Measurements from ENCODE around the gene F8.
A peak's percentile ranks its signal among the peaks of the same experiment; 100 is the strongest.
"Not testable (repeated sequence)": the region's sequence is repeated elsewhere in the genome, so short reads cannot be mapped to it uniquely, and the experiment has no call there.

Gene F8

DNA sequence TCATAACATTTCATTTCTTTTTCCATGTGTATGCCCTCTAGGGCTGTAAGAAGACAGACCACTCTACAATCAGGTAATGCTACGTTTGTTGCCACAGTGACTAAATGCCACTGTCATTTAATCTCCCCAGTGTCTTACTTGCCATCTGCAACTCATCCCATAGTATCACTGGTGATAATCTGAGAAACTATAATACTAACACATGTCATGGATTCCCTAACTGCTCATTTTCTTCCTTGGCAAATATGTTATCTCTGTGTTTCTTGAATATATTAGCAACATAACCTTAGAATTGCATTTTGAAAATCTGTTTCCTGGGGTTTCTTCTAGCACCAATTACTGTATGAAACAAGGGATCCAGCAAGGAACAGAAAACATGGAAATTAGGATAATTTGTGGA is 130.2 kb downstream of the F8 start:
- TF ChIP-seq, protein P1, sequence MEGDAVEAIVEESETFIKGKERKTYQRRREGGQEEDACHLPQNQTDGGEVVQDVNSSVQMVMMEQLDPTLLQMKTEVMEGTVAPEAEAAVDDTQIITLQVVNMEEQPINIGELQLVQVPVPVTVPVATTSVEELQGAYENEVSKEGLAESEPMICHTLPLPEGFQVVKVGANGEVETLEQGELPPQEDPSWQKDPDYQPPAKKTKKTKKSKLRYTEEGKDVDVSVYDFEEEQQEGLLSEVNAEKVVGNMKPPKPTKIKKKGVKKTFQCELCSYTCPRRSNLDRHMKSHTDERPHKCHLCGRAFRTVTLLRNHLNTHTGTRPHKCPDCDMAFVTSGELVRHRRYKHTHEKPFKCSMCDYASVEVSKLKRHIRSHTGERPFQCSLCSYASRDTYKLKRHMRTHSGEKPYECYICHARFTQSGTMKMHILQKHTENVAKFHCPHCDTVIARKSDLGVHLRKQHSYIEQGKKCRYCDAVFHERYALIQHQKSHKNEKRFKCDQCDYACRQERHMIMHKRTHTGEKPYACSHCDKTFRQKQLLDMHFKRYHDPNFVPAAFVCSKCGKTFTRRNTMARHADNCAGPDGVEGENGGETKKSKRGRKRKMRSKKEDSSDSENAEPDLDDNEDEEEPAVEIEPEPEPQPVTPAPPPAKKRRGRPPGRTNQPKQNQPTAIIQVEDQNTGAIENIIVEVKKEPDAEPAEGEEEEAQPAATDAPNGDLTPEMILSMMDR (IDR thresholded peaks at IDR 0.05): no peak
- H3K27me3 ChIP-seq: no peaks in the 10 kb centered on the region
- no peaks in the 10 kb centered on the region for H3K36me3 ChIP-seq
- H3K27ac ChIP-seq: no peak overlapping the region
- H3K4me3 ChIP-seq (ENCODE audit: low read depth in 1 of 2, low read length in 1 of 2): no peak overlapping the region
- H3K4me1 ChIP-seq (ENCODE audit: control insufficient read depth in 1 of 2, insufficient read depth in 1 of 2, low read depth in 1 of 2, low read length in 1 of 2): no peaks in the 10 kb centered on the region
- no peaks in the 10 kb centered on the region for H3K9me3 ChIP-seq

DNA sequence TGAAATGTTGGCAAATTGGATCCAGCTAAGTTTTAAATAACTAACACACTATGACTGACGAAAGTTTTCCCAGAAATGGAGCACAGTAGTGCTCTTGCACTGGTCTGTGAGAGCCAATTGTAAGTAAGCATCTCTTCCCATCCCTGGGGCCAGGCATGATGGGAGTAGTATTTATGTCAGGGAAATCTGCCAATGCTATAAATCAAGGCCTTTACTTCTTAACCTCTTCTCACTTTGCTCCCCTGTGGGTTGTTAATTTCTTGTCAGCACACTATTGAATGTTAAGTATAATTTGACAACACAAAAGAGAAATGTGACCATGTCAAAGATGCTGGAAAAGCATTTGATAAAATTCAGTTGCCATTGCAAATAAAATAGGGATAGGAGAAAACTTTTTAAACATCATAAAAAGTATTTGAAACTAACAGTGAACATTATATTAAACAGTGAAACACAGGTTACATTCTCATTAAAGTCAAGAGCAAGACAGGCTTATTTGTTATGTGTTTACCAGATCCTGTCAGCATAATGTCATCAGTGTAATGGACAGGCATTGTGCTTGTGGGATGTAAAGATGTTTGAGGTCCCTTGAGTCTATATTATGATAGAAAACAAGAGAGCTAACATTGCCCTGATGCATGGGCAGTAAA is 131.4 kb downstream of the F8 start:
- no peaks in the 10 kb centered on the region for H3K4me1 ChIP-seq (ENCODE audit: control insufficient read depth in 1 of 2, insufficient read depth in 1 of 2, low read depth in 1 of 2, low read length in 1 of 2)
- H3K27ac ChIP-seq: no peak overlapping the region
- H3K36me3 ChIP-seq: no peaks in the 10 kb centered on the region
- no peak overlapping the region for H3K4me3 ChIP-seq (ENCODE audit: low read depth in 1 of 2, low read length in 1 of 2)
- no peaks in the 10 kb centered on the region for H3K9me3 ChIP-seq
- H3K27me3 ChIP-seq: no peaks in the 10 kb centered on the region
- TF ChIP-seq, protein P1 (IDR thresholded peaks at IDR 0.05): no peak

DNA sequence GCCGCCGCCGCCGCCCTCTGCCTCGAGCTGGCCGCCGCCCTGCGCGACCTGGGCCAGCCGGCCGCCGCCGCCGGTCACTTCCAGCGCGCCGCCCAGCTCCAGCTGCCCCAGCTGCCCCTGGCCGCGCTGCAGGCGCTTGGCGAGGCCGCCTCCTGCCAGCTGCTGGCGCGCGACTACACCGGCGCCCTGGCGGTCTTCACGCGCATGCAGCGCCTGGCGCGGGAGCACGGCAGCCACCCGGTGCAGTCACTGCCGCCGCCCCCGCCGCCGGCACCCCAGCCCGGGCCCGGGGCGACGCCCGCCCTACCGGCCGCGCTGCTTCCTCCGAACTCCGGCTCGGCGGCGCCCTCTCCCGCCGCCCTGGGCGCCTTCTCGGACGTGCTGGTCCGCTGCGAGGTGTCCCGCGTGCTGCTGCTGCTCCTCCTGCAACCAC is 135.7 kb downstream of the F8 start:
- not testable (repeated sequence) for H3K27me3 ChIP-seq; H3K9me3 ChIP-seq; H3K4me1 ChIP-seq (ENCODE audit: control insufficient read depth in 1 of 2, insufficient read depth in 1 of 2, low read depth in 1 of 2, low read length in 1 of 2); H3K4me3 ChIP-seq (ENCODE audit: low read depth in 1 of 2, low read length in 1 of 2); H3K27ac ChIP-seq; H3K36me3 ChIP-seq

DNA sequence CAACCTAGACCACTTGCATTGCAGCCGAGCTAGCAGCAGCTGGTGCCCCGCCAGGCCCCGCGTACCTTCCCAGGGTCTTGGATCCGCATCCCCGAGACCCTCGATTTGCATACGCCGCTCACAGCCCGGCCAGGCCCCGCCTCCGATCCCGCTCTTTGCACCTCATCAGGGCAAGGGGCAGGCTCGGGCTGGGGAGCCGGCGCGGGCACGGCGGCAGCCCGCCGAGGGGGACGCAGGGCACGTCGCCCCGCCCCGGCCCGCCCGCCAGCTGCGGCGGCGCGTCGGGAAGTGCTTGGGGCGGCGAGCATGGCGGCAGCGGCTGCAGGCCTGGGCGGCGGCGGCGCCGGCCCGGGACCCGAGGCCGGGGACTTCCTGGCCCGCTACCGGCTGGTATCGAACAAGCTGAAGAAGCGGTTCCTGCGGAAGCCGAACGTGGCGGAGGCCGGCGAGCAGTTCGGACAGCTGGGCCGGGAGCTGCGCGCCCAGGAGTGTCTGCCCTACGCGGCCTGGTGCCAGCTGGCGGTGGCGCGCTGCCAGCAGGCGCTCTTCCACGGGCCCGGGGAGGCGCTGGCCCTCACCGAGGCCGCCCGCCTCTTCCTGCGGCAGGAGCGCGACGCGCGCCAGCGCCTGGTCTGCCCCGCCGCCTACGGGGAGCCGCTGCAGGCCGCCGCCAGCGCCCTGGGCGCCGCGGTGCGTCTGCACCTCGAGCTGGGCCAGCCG is 136.3 kb downstream of the F8 start, which contains the start of gene F8A1:
TSS of gene F8A1 (plus strand) at position 287 of the 720 bp plus-strand sequence. CDS start at position 307, 20 bp downstream.
- H3K4me3 ChIP-seq (ENCODE audit: low read depth in 1 of 2, low read length in 1 of 2): peak within 1 kb of the TSS in 1 of 2 experiments; percentile 29
- H3K27ac ChIP-seq: peak within 1 kb of the TSS; percentile 50
- not testable (repeated sequence) for H3K4me1 ChIP-seq (ENCODE audit: control insufficient read depth in 1 of 2, insufficient read depth in 1 of 2, low read depth in 1 of 2, low read length in 1 of 2); H3K9me3 ChIP-seq; H3K27me3 ChIP-seq; H3K36me3 ChIP-seq

DNA sequence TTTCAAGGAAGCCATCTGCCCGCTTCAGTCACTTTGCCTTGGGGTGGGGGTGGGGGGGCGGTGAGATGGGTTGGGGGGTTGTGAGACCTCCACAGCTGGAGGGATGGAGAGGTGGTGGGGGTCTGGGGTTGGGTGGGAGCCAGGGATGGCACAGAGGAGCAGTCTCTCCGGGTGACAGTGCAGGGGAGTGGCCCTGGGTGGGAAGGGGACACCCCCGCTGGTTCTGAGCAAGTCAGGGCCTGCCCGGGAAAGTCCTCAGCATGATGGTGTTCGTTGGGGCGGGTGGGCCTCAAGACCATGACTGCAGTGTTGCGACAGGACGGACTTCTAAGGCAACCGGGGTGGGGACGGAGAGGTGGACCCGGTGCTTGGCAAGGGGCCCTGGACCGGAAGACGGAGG is 137.0 kb downstream of the F8 start:
- not testable (repeated sequence) for H3K4me1 ChIP-seq (ENCODE audit: control insufficient read depth in 1 of 2, insufficient read depth in 1 of 2, low read depth in 1 of 2, low read length in 1 of 2); H3K4me3 ChIP-seq (ENCODE audit: low read depth in 1 of 2, low read length in 1 of 2); H3K27me3 ChIP-seq; H3K9me3 ChIP-seq; H3K36me3 ChIP-seq
- peak overlapping the region; percentile 50 for H3K27ac ChIP-seq

DNA sequence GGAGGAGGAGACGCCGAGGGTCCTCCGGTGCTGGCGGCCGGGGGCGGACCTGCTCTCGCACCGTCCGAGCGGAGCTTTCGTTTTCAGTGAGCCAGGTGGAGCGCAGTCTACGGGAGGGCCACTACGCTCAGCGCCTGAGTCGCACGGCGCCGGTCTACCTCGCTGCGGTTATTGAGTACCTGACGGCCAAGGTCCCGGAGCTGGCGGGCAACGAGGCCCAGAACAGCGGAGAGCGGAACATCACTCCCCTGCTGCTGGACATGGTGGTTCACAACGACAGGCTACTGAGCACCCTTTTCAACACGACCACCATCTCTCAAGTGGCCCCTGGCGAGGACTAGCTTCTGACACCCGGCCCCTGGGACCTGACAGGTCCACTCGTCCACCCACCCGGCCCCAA is 137.5 kb downstream of the F8 start:
- H3K4me3 ChIP-seq (ENCODE audit: low read depth in 1 of 2, low read length in 1 of 2); H3K27ac ChIP-seq; H3K9me3 ChIP-seq; H3K4me1 ChIP-seq (ENCODE audit: control insufficient read depth in 1 of 2, insufficient read depth in 1 of 2, low read depth in 1 of 2, low read length in 1 of 2); H3K36me3 ChIP-seq; H3K27me3 ChIP-seq: not testable (repeated sequence)

DNA sequence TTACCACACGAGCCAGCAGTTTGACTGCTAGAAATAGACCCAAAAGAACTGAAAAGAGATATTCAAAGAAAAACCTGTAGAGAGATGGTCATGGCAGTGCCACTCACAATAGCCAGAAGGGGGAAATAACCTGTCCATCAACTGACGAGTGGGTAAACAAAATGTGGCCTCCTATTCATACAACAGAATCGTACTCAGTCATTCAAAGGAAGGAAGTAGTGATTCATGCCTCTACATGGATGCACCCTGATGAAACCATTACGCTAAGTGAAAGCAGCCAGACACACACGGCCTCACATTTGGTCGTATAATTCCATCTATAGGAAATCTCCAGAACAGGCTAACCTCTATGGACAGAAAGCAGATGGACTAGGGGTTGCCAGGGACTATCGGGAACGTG is 138.5 kb downstream of the F8 start:
- H3K9me3 ChIP-seq; H3K27ac ChIP-seq; H3K4me1 ChIP-seq (ENCODE audit: control insufficient read depth in 1 of 2, insufficient read depth in 1 of 2, low read depth in 1 of 2, low read length in 1 of 2); H3K27me3 ChIP-seq; H3K4me3 ChIP-seq (ENCODE audit: low read depth in 1 of 2, low read length in 1 of 2); H3K36me3 ChIP-seq: not testable (repeated sequence)

DNA sequence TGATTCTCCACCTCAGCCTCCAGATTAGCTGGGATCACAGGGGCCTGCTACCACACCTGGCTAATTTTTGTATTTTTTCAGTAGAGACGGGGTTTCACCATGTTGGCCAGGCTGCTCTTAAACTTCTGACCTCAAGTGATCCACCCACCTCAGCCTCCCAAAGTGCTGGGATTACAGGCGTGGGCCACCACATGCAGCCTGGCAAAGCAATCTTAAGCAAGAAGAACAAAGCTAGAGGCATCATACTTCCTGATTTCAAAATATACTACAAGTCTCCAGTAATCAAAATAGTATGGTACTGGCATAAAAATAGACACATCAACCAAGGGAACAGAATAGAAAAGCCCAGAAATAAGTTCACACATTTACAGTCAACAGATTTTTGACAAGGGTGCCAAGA is 149.2 kb downstream of the F8 start:
- Histone ChIP-seq H3K27me3 (no peaks in the 10 kb centered on the region), H3K36me3 (no peaks in the 10 kb centered on the region), H3K4me3 (ENCODE audit: low read depth in 1 of 2, low read length in 1 of 2) (no peak overlapping the region), H3K9me3 (no peaks in the 10 kb centered on the region), H3K4me1 (ENCODE audit: control insufficient read depth in 1 of 2, insufficient read depth in 1 of 2, low read depth in 1 of 2, low read length in 1 of 2) (no peaks in the 10 kb centered on the region), H3K27ac (no peak overlapping the region)
- TF ChIP-seq, protein P1 (IDR thresholded peaks at IDR 0.05): no peak

DNA sequence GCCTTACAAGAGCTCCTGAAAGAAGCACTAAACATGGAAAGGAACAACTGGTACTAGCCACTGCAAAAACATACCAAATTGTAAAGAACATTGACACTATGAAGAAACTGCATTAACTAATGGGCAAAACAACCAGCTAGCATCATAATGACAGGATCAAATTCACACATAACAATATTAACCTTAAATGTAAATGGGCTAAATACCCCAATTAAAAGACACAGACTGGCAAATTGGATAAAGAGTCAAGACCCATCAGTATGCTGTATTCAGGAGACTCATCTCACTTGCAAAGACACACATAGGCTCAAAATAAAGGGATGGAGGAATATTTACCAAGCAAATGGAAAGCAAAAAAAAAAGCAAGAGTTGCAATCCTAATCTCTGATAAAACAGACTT is 154.0 kb downstream of the F8 start:
- H3K27me3 ChIP-seq; H3K27ac ChIP-seq; H3K36me3 ChIP-seq; H3K4me3 ChIP-seq (ENCODE audit: low read depth in 1 of 2, low read length in 1 of 2); H3K9me3 ChIP-seq; H3K4me1 ChIP-seq (ENCODE audit: control insufficient read depth in 1 of 2, insufficient read depth in 1 of 2, low read depth in 1 of 2, low read length in 1 of 2): not testable (repeated sequence)

All from neutrophil (primary cell).